ENCODE measurements around the gene BHLHE40.

- TF ChIP-seq KDM1A (IDR thresholded peaks at IDR 0.05; ENCODE audit: borderline replicate concordance) (no peak), POLR2A (IDR thresholded peaks at IDR 0.05; ENCODE audit: low read depth, low read length) (no peak), ZNF384 (IDR thresholded peaks at IDR 0.05; ENCODE audit: borderline replicate concordance, low read depth, low read length) (no peak), CTCF (IDR thresholded peaks at IDR 0.05 in 2 of 3, conservative IDR thresholded peaks at IDR 0.05 in 1 of 3; ENCODE audit: control insufficient read depth in 2 of 3, extremely low read depth in 1 of 3, insufficient read depth in 1 of 3, low read depth in 3 of 3, low read length in 3 of 3) (no peak), FOS (IDR thresholded peaks at IDR 0.05; ENCODE audit: borderline replicate concordance, extremely low read depth, insufficient read length) (no peak), ZNF217 (IDR thresholded peaks at IDR 0.05) (no peak)
Observed at GRCh38 chr3:4977853-4978203, 1.4 kb upstream of the BHLHE40 start.

Data from GM12878 (cell line).